Activated CD8-positive, alpha-beta memory T cell treated with anti-CD3 and anti-CD28 coated beads for 48 hours (primary cell): ENCODE data around the gene LTV1.
"Not testable (repeated sequence)": the region's sequence is repeated elsewhere in the genome, so short reads cannot be mapped to it uniquely, and the experiment has no call there.

Experiments used
- DNase-seq, 3 experiments: peaks; one replicate each; pipeline ENCODE4 v3.0.0-alpha.2; 2020; ENCODE audit warnings: low read depth in 2 of 3, low spot score in 2 of 3

The LTV1 gene

GRCh38 chr6:143842902-143843676, at the start of gene LTV1:
Gene LTV1, plus strand, starts transcription at chr6:143843338. Its CDS starts 140 bp downstream, at chr6:143843478.
- DNase-seq: peak; percentile 77 to 84 (median 80)

GRCh38 chr6:143796551-143796950, 46.6 kb upstream of the LTV1 start:
- DNase-seq: not testable (repeated sequence)

GRCh38 chr6:143798487-143798886, 44.7 kb upstream of the LTV1 start:
- DNase-seq: not testable (repeated sequence)

- no peak for DNase-seq
Measured at GRCh38 chr6:143802833-143803565, 40.1 kb upstream of the LTV1 start.

- DNase-seq: no peak
Measured at GRCh38 chr6:143803769-143804568, 39.2 kb upstream of the LTV1 start.

- no peak for DNase-seq
Measured at GRCh38 chr6:143804835-143805239, 38.3 kb upstream of the LTV1 start.

GRCh38 chr6:143806282-143807102, 36.6 kb upstream of the LTV1 start:
- peak; percentile 45 to 66 (median 53) for DNase-seq

GRCh38 chr6:143807103-143807772, 35.9 kb upstream of the LTV1 start:
- DNase-seq: no peak

GRCh38 chr6:143810745-143811144, 32.4 kb upstream of the LTV1 start:
- DNase-seq: no peak

GRCh38 chr6:143811501-143812157, 31.5 kb upstream of the LTV1 start:
- no peak for DNase-seq

GRCh38 chr6:143817621-143818020, 25.5 kb upstream of the LTV1 start:
- DNase-seq: no peak

- DNase-seq: no peak
Measured at GRCh38 chr6:143821359-143821758, 21.8 kb upstream of the LTV1 start.

- no peak for DNase-seq
Measured at GRCh38 chr6:143822584-143823024, 20.5 kb upstream of the LTV1 start.

GRCh38 chr6:143823548-143823947, 19.6 kb upstream of the LTV1 start:
- DNase-seq: no peak

- DNase-seq: no peak
Measured at GRCh38 chr6:143828572-143828971, 14.6 kb upstream of the LTV1 start.

GRCh38 chr6:143836150-143836549, 7.0 kb upstream of the LTV1 start:
- no peak for DNase-seq

GRCh38 chr6:143838395-143838794, 4.7 kb upstream of the LTV1 start:
- no peak for DNase-seq

- no peak for DNase-seq
Measured at GRCh38 chr6:143839196-143839595, 3.9 kb upstream of the LTV1 start.

GRCh38 chr6:143840595-143841265, 2.4 kb upstream of the LTV1 start:
- no peak for DNase-seq
